Measurements from ENCODE around the gene PXYLP1. TPM values are rescaled to one million over a fixed set of nuclear protein-coding genes. Genes with fewer than 3 reads are reported as not detected.

The PXYLP1 gene
- total RNA-seq, 1 experiment from 2014 or later: 7.8 TPM

DNA sequence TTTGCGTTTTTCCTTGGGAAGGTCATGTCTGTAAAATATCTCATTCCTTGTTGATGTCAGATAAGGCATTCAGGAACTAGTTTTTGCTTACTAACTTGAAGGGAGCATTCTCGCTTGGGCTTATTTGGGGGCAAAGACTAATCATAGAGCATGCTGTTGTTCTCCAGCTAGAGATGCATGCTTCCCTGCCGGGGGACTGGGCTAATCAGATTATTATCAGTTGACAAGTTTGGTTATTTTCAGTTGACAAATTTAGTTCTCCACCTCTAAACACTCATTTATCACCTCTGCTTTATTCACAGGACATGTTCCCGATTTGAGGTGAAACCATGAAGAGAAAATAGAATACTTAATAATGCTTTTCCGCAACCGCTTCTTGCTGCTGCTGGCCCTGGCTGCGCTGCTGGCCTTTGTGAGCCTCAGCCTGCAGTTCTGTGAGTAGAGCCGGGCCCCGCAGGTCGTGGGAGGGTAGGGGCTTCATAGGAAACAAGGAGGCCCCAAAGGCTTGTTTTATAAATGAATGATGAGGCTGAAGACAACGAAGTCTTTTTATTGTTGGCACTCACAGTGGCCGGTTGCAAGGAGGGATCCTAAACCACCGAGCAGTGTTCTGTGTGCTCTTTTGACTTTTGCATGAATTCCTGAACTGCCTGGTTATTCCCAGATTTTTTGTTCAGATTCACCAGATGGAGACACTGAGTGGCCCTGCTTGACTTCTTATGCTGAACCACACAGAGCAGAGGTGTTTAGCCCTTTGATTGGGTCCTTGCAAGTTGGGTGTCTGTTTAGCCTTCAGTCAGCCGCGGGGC is 28.4 kb downstream of the PXYLP1 start:
- no peaks in the 10 kb centered on the region for H3K79me2 ChIP-seq (ENCODE audit: low read depth)
- ChIA-PET POLR2A (ENCODE audit: unreplicated experiment) (interaction anchor here (0.5 kb wide), 1 partner anchor 28 kb away, joined by 5 read pairs; the partner anchor contains the start of gene PXYLP1), CTCF (no interaction called here)
- H2AFZ ChIP-seq: no peak overlapping the region
- TF ChIP-seq EZH2 (IDR thresholded peaks at IDR 0.05; ENCODE audit: low read depth): no peak
- TF ChIP-seq, protein P1, sequence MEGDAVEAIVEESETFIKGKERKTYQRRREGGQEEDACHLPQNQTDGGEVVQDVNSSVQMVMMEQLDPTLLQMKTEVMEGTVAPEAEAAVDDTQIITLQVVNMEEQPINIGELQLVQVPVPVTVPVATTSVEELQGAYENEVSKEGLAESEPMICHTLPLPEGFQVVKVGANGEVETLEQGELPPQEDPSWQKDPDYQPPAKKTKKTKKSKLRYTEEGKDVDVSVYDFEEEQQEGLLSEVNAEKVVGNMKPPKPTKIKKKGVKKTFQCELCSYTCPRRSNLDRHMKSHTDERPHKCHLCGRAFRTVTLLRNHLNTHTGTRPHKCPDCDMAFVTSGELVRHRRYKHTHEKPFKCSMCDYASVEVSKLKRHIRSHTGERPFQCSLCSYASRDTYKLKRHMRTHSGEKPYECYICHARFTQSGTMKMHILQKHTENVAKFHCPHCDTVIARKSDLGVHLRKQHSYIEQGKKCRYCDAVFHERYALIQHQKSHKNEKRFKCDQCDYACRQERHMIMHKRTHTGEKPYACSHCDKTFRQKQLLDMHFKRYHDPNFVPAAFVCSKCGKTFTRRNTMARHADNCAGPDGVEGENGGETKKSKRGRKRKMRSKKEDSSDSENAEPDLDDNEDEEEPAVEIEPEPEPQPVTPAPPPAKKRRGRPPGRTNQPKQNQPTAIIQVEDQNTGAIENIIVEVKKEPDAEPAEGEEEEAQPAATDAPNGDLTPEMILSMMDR (conservative IDR thresholded peaks at IDR 0.05): no peak
- peaks cover 6% of the 10 kb centered on the region for H3K36me3 ChIP-seq (ENCODE audit: low read depth)
- H3K4me1 ChIP-seq (replicated peaks; ENCODE audit: insufficient read depth): no peaks in the 10 kb centered on the region
- no peak overlapping the region for H3K4me3 ChIP-seq
- H3F3A ChIP-seq (ENCODE audit: insufficient read depth, low read depth): no peaks in the 10 kb centered on the region
- intact Hi-C loops (cut with micrococcal nuclease; ENCODE audit: unreplicated experiment): no loop called here
- no peak for DNase-seq
- no peak overlapping the region for H3K27ac ChIP-seq
- no peaks in the 10 kb centered on the region for H3K27me3 ChIP-seq (ENCODE audit: insufficient read depth, low read depth)
- H3K9me2 ChIP-seq (ENCODE audit: insufficient read depth): no peaks in the 10 kb centered on the region
- H3K9me3 ChIP-seq (ENCODE audit: insufficient read depth, low read depth): no peaks in the 10 kb centered on the region
- no peak overlapping the region for H3K4me2 ChIP-seq
- H4K20me1 ChIP-seq (ENCODE audit: insufficient read depth): no peaks in the 10 kb centered on the region
- BruUV-seq (replicated peaks): no TSS peak

DNA sequence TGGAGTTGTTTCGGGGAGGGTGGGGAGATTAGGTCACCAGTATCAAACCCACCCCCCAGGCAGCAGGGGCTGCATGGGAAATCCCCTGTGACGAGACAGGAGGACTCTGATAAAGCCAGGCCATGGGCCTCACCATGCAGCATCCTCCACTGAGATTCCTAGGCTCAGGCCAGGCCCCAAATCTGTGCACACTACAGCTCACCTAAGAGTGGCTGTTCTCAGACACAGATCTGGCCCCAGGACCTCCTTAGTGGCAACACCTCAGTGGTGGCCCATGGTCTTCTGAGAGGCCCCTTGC is 29.0 kb downstream of the PXYLP1 start:
- Histone ChIP-seq H3K27ac (no peak overlapping the region), H3F3A (ENCODE audit: insufficient read depth, low read depth) (no peaks in the 10 kb centered on the region), H3K9me2 (ENCODE audit: insufficient read depth) (no peaks in the 10 kb centered on the region), H4K20me1 (ENCODE audit: insufficient read depth) (no peaks in the 10 kb centered on the region), H3K4me3 (no peak overlapping the region), H3K27me3 (ENCODE audit: insufficient read depth, low read depth) (no peaks in the 10 kb centered on the region), H3K9me3 (ENCODE audit: insufficient read depth, low read depth) (no peaks in the 10 kb centered on the region), H3K4me2 (no peak overlapping the region), H2AFZ (no peak overlapping the region), H3K4me1 (replicated peaks; ENCODE audit: insufficient read depth) (no peaks in the 10 kb centered on the region), H3K79me2 (ENCODE audit: low read depth) (no peaks in the 10 kb centered on the region), H3K36me3 (ENCODE audit: low read depth) (peaks cover 6% of the 10 kb centered on the region)
- TF ChIP-seq, protein P1 (conservative IDR thresholded peaks at IDR 0.05): no peak
- no peak for TF ChIP-seq EZH2 (IDR thresholded peaks at IDR 0.05; ENCODE audit: low read depth)
- ChIA-PET CTCF (no interaction called here), POLR2A (ENCODE audit: unreplicated experiment) (interaction anchor here (0.6 kb wide), 1 partner anchor 681 kb away, joined by 3 read pairs; no protein-coding TSS in a partner anchor)
- no TSS peak for BruUV-seq (replicated peaks)
- DNase-seq: no peak
- intact Hi-C loops (cut with micrococcal nuclease; ENCODE audit: unreplicated experiment): no loop called here

DNA sequence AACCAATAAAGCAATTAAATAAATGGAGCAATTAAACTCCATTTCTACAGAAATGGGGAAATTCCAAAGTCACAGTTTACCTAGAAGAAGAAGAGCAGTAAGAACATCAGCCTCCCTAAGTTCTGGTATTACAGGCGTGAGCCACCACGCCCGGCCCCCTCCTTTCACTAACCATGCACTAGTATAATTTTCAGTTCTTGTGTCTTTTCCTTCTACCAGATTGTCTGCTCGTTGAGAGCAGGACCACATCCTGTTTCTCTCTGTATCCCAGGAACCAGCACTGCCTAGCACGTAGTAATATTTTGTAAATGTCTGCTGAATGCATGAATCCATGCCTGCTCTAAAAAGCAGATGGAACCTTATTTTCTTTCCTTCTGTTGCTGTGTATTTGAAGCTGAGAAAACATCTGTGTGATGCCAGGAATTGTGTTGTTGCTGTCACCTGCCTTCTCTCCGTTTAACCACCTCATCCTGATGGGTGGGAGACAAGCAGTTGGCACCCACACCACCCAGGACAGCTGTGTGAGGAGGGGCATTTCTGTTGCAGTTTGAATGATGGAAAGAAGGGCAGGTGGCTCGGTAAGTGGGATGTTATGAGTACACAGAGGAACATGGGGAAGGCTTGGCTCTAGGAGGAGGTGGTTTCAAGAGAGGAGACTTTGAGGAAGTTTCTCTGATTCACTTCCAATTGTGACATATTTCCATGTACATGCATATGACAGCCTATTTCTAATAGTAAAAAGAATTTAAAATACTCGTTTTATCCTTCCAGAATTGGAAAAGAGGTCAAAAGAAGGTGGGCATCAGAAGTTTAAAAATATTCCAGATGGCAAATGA is 30.1 kb downstream of the PXYLP1 start:
- no peak overlapping the region for H2AFZ ChIP-seq
- no peak overlapping the region for H3K27ac ChIP-seq
- no peaks in the 10 kb centered on the region for H3F3A ChIP-seq (ENCODE audit: insufficient read depth, low read depth)
- H3K9me2 ChIP-seq (ENCODE audit: insufficient read depth): no peaks in the 10 kb centered on the region
- H3K9me3 ChIP-seq (ENCODE audit: insufficient read depth, low read depth): no peaks in the 10 kb centered on the region
- no peak for DNase-seq
- POLR2A ChIA-PET (ENCODE audit: unreplicated experiment): no interaction called here
- CTCF ChIA-PET: no interaction called here
- H3K27me3 ChIP-seq (ENCODE audit: insufficient read depth, low read depth): no peaks in the 10 kb centered on the region
- H4K20me1 ChIP-seq (ENCODE audit: insufficient read depth): no peaks in the 10 kb centered on the region
- H3K4me1 ChIP-seq (replicated peaks; ENCODE audit: insufficient read depth): no peaks in the 10 kb centered on the region
- TF ChIP-seq EZH2 (IDR thresholded peaks at IDR 0.05; ENCODE audit: low read depth): no peak
- TF ChIP-seq, protein P1 (conservative IDR thresholded peaks at IDR 0.05): no peak
- intact Hi-C loops (cut with micrococcal nuclease; ENCODE audit: unreplicated experiment): no loop called here
- H3K36me3 ChIP-seq (ENCODE audit: low read depth): peaks cover 6% of the 10 kb centered on the region
- no peaks in the 10 kb centered on the region for H3K79me2 ChIP-seq (ENCODE audit: low read depth)
- no TSS peak for BruUV-seq (replicated peaks)
- H3K4me3 ChIP-seq: no peak overlapping the region
- no peak overlapping the region for H3K4me2 ChIP-seq
